ENCODE data around the gene RBPMS2.
A peak's percentile ranks its signal among the peaks of the same experiment; 100 is the strongest.

Gene RBPMS2

DNA sequence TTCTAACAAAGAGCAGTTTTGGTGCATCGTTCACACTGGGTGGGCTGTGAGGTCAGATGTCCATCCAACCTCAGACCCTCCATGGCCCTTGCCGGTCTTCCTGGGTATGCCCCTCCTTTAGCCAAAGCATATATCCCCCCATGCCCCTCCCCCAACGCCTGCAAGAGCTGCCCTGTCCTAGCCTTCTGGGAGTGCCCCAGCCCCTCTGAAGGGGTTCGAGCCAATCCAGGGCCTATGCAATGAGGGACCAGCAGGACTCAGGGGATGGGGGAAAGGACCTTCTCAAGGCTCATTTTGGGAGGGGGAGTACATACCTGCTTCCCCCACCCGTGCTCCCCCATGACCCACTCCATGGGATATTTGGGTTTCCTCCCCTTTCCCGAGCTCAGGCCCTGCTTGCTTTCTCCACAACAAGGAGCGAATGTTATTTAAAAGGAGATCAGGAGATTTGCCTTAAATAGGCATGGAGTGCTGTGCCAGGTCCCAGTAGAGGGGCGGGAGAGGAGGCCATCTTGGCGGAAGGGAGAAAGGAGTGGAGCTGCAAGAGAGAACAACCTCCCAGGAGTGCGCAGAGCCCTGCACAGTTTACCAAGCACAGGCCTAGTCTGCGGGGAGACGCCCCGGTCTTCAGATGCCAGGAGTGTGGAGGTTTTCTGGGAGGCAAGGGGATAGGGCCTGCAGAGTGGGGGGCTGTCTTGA lies 31.8 kb upstream of the RBPMS2 start:
- Histone ChIP-seq H3K4me1 (ENCODE audit: control insufficient read depth, insufficient read depth, low read length) (no peaks in the 10 kb centered on the region), H3K27ac (ENCODE audit: extremely low read depth, low read depth, low read length) (no peak overlapping the region), H3K9me3 (ENCODE audit: control insufficient read depth, insufficient read depth, low read depth, low read length) (no peaks in the 10 kb centered on the region), H3K36me3 (ENCODE audit: control insufficient read depth in 2 of 2, insufficient read depth in 1 of 2, low read length in 2 of 2) (no peaks in the 10 kb centered on the region), H3K4me3 (ENCODE audit: low read depth, low read length) (no peak overlapping the region)
- TF ChIP-seq ZNF366 (tag by site-specific recombination; conservative IDR thresholded peaks at IDR 0.05), result no peak
- no peak for TF ChIP-seq ZBTB1 (tag by site-specific recombination; IDR thresholded peaks at IDR 0.05)
- TF ChIP-seq, protein P1, sequence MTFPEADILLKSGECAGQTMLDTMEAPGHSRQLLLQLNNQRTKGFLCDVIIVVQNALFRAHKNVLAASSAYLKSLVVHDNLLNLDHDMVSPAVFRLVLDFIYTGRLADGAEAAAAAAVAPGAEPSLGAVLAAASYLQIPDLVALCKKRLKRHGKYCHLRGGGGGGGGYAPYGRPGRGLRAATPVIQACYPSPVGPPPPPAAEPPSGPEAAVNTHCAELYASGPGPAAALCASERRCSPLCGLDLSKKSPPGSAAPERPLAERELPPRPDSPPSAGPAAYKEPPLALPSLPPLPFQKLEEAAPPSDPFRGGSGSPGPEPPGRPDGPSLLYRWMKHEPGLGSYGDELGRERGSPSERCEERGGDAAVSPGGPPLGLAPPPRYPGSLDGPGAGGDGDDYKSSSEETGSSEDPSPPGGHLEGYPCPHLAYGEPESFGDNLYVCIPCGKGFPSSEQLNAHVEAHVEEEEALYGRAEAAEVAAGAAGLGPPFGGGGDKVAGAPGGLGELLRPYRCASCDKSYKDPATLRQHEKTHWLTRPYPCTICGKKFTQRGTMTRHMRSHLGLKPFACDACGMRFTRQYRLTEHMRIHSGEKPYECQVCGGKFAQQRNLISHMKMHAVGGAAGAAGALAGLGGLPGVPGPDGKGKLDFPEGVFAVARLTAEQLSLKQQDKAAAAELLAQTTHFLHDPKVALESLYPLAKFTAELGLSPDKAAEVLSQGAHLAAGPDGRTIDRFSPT (tag by site-specific recombination; IDR thresholded peaks at IDR 0.05), result no peak
- ChIA-PET POLR2A (interaction anchor here (0.8 kb wide), 1 partner anchor 18 kb away, joined by 3 read pairs; the partner anchor contains the start of gene PIF1), CTCF (no interaction called here)

- POLR2A ChIA-PET, result no interaction called here
Measured at GRCh38 chr15:64806509-64806908, 31.1 kb upstream of the RBPMS2 start.

GRCh38 chr15:64804619-64805018 lies 29.2 kb upstream of the RBPMS2 start:
- Histone ChIP-seq H3K9me3 (ENCODE audit: control insufficient read depth, insufficient read depth, low read depth, low read length) (no peaks in the 10 kb centered on the region), H3K27ac (ENCODE audit: extremely low read depth, low read depth, low read length) (no peak overlapping the region), H3K4me1 (ENCODE audit: control insufficient read depth, insufficient read depth, low read length) (no peaks in the 10 kb centered on the region), H3K36me3 (ENCODE audit: control insufficient read depth in 2 of 2, insufficient read depth in 1 of 2, low read length in 2 of 2) (no peaks in the 10 kb centered on the region), H3K4me3 (ENCODE audit: low read depth, low read length) (no peak overlapping the region)
- CTCF ChIA-PET, result interaction anchor here (0.7 to 1.5 kb wide), 3 partner anchors 11 to 77 kb away, joined by 3 to 6 read pairs (median 4); no protein-coding TSS in a partner anchor
- POLR2A ChIA-PET, result no interaction called here
- TF ChIP-seq ZNF664 (tag by site-specific recombination; IDR thresholded peaks at IDR 0.05), result peak; percentile 65; the same call in 1 of the 2 replicates
- TF ChIP-seq, protein P2, sequence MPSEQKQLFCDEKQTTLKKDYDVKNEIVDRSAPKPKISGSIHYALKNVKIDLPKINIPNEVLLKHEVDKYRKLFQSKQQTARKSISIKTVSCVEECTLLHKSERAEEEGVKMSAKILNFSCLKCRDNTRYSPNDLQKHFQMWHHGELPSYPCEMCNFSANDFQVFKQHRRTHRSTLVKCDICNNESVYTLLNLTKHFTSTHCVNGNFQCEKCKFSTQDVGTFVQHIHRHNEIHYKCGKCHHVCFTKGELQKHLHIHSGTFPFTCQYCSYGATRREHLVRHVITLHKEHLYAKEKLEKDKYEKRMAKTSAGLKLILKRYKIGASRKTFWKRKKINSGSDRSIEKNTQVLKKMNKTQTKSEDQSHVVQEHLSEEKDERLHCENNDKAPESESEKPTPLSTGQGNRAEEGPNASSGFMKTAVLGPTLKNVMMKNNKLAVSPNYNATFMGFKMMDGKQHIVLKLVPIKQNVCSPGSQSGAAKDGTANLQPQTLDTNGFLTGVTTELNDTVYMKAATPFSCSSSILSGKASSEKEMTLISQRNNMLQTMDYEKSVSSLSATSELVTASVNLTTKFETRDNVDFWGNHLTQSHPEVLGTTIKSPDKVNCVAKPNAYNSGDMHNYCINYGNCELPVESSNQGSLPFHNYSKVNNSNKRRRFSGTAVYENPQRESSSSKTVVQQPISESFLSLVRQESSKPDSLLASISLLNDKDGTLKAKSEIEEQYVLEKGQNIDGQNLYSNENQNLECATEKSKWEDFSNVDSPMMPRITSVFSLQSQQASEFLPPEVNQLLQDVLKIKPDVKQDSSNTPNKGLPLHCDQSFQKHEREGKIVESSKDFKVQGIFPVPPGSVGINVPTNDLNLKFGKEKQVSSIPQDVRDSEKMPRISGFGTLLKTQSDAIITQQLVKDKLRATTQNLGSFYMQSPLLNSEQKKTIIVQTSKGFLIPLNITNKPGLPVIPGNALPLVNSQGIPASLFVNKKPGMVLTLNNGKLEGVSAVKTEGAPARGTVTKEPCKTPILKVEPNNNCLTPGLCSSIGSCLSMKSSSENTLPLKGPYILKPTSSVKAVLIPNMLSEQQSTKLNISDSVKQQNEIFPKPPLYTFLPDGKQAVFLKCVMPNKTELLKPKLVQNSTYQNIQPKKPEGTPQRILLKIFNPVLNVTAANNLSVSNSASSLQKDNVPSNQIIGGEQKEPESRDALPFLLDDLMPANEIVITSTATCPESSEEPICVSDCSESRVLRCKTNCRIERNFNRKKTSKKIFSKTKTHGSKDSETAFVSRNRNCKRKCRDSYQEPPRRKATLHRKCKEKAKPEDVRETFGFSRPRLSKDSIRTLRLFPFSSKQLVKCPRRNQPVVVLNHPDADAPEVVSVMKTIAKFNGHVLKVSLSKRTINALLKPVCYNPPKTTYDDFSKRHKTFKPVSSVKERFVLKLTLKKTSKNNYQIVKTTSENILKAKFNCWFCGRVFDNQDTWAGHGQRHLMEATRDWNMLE (tag by site-specific recombination; conservative IDR thresholded peaks at IDR 0.05; ENCODE audit: low read depth), result peak; percentile 93
- TF ChIP-seq ZNF426 (tag by site-specific recombination; IDR thresholded peaks at IDR 0.05), result peak; percentile 80
- peak; percentile 57; the same call in 1 of the 2 replicates for TF ChIP-seq GLI2 (tag by site-specific recombination; IDR thresholded peaks at IDR 0.05; ENCODE audit: borderline replicate concordance, low read depth)
- no peak for TF ChIP-seq ZEB2 (tag by site-specific recombination; IDR thresholded peaks at IDR 0.05)
- TF ChIP-seq, protein P3, sequence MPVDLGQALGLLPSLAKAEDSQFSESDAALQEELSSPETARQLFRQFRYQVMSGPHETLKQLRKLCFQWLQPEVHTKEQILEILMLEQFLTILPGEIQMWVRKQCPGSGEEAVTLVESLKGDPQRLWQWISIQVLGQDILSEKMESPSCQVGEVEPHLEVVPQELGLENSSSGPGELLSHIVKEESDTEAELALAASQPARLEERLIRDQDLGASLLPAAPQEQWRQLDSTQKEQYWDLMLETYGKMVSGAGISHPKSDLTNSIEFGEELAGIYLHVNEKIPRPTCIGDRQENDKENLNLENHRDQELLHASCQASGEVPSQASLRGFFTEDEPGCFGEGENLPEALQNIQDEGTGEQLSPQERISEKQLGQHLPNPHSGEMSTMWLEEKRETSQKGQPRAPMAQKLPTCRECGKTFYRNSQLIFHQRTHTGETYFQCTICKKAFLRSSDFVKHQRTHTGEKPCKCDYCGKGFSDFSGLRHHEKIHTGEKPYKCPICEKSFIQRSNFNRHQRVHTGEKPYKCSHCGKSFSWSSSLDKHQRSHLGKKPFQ (tag by site-specific recombination; IDR thresholded peaks at IDR 0.05), result 0 out of 2 replicates have a peak, but pooled peaks have one; percentile 17
- TF ChIP-seq SP2 (tag by site-specific recombination; IDR thresholded peaks at IDR 0.05), result no peak
- no peak for TF ChIP-seq ZNF10 (tag by site-specific recombination; IDR thresholded peaks at IDR 0.05)
- peak; percentile 33; the same call in 1 of the 2 replicates for TF ChIP-seq ZNF654 (tag by site-specific recombination; IDR thresholded peaks at IDR 0.05; ENCODE audit: low read depth)
- TF ChIP-seq ZNF266 (tag by site-specific recombination; IDR thresholded peaks at IDR 0.05; ENCODE audit: low read depth), result peak; percentile 77
- TF ChIP-seq ZNF561 (tag by site-specific recombination; IDR thresholded peaks at IDR 0.05; ENCODE audit: borderline replicate concordance), result no peak
- peak; percentile 52; the same call in 1 of the 2 replicates for TF ChIP-seq ZXDB (tag by site-specific recombination; IDR thresholded peaks at IDR 0.05)
- TF ChIP-seq ZNF621 (tag by site-specific recombination; IDR thresholded peaks at IDR 0.05), result no peak
- no peak for TF ChIP-seq ZNF121 (tag by site-specific recombination; IDR thresholded peaks at IDR 0.05)

More at GRCh38 chr15:64806509-64806908, 31.1 kb upstream of the RBPMS2 start:
- H3K9me3 ChIP-seq (ENCODE audit: control insufficient read depth, insufficient read depth, low read depth, low read length), result no peaks in the 10 kb centered on the region
- no peaks in the 10 kb centered on the region for H3K36me3 ChIP-seq (ENCODE audit: control insufficient read depth in 2 of 2, insufficient read depth in 1 of 2, low read length in 2 of 2)
- no peaks in the 10 kb centered on the region for H3K4me1 ChIP-seq (ENCODE audit: control insufficient read depth, insufficient read depth, low read length)
- no peak for TF ChIP-seq ZNF202 (tag by site-specific recombination; IDR thresholded peaks at IDR 0.05; ENCODE audit: borderline replicate concordance)
- TF ChIP-seq BCL6B (tag by site-specific recombination; IDR thresholded peaks at IDR 0.05), result no peak
- 0 out of 2 replicates have a peak, but pooled peaks have one; percentile 5 for TF ChIP-seq GLIS1 (tag by site-specific recombination; IDR thresholded peaks at IDR 0.05)
- no peak overlapping the region for H3K4me3 ChIP-seq (ENCODE audit: low read depth, low read length)
- CTCF ChIA-PET, result interaction anchor here (0.9 kb wide), 1 partner anchor 78 kb away, joined by 3 read pairs; no protein-coding TSS in a partner anchor
- no peak overlapping the region for H3K27ac ChIP-seq (ENCODE audit: extremely low read depth, low read depth, low read length)
